ENCODE measurements around the gene SGK1.
"Not testable (repeated sequence)": the region's sequence is repeated elsewhere in the genome, so short reads cannot be mapped to it uniquely, and the experiment has no call there.

Gene SGK1

GRCh38 chr6:134217105-134217797 is 100.7 kb downstream of the SGK1 start:
- DNase-seq: no peak

DNA sequence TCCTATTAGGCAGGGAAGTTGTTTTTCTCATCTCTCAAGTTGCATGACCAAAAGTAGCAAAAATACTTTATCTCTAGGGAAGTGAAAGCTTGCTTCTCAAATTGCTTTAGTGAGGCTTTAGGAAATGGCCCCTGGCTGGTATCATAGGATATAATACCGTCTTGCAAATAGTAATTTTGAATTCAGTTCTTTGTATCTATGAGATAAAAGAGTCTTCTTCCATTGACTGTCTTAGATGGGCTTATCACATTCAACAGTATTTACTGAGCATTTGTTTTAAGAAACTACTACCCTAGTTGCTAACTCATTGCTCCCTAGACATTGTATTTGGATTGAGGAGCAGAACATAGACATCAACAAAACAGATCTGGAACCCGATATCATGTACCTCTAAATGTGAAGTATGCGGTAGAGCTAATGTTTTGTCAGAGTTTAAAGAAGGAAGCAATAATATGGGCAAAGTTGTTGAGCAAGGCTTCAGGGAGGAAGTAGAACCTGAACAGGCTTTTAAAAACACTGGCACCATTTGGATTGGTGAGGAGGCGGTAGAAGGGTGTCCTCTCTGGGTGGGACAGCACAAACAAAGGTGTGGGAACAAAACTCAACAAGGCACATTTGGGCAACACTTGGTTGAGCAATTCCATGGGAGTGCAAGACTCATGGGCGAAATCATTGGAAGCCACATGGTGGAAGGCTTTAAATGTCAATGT is 101.5 kb downstream of the SGK1 start:
- no peak for DNase-seq

GRCh38 chr6:134213410-134213809 is 104.5 kb downstream of the SGK1 start:
- not testable (repeated sequence) for DNase-seq

- no peak for DNase-seq
These were observed 106.6 kb downstream of the SGK1 start for GRCh38 chr6:134211297-134211696.

DNA sequence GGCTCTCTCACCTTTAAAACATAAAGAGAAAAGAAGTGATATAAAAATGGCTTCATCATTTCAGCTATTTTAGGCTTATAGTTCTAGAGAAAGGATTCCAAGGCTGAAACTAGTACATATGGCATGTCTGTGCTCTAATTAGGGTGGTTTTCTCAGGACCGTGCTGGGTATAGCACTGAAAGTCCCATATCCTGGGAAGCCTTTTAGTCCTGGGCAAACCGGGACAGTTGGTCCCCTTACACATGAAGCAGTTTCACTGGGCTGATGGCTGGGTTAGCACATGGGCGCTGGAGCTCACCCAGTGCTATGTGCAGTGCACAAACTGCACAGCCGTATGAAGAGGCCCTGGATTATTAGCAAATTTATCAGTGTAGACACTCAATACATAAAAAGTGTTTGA is 110.5 kb downstream of the SGK1 start:
- DNase-seq: no peak

DNA sequence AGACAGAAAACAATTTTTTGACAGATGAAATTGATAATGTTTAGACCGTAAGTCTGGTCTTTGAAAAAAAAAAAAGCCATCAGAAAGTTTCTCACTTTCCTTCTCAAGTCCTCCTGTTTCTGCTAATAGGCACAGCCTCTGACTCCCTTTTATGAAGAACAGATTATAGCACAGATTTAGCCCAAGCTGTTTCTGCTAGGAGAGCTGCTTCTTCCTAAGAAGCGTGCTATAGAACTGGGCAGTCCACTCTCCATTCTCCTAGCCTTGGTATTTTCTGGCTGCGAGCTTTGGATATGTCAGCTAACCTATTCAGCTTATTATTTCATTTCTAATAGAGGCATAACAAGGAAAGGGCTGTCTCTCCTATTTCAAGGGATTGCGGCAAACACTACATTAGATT is 112.5 kb downstream of the SGK1 start:
- no peak for DNase-seq

GRCh38 chr6:134204759-134205158 is 113.2 kb downstream of the SGK1 start:
- DNase-seq: not testable (repeated sequence)

DNA sequence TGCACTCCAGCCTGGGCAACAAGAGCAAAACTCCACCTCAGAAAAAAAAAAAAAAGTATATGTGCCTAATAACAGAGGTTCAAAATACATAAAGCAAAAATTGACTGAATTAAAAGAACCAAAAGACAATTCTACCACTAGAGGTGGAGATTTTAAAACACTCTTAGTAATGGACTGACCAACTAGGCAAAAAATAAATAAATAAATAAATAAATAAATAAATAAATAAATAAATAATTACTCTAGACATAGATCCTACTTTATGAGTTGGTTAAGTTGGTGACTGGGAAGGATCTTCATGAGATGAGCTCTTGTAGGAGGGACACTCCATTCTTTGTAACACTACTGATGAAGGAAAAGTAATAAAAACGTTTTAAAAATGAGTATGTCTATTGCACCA is 113.9 kb downstream of the SGK1 start:
- no peak for DNase-seq

GRCh38 chr6:134201716-134202115 is 116.2 kb downstream of the SGK1 start:
- DNase-seq: no peak

DNA sequence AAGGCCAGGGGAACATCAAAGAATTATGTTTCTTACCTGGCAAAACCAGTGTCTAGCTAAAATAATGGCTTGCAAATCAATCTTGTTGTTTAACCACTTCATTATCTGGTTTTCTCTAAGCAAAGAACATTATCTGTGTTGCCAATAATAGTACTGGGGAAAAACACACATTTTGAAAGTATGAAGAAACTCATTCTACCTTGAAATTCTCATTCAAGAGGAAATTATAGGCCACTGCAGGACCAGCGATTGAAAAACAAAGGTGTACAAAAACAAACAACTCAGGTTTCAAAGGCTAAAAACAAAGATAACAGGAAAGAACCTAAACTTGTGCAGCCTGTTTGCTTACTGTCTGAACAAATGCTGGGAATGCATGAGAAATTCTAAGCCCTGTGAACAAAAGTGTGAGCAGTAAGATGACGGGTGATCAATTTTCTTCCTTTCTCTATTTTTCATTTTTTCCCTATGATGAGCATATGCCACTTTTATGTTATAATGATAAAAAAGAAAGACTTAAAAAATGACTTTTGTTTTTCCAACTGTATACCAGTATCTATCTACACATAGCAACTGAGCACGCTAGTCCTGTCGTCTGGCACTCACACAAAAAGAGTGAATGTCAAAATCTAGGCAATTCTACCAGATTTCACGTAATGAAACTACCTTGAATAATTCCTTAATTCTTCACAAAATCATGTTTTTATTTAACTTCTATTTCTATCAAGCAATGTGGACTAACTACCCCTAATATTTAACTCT is 117.9 kb downstream of the SGK1 start:
- peak in 2 of 3 experiments; percentile 32 to 74 for DNase-seq

DNA sequence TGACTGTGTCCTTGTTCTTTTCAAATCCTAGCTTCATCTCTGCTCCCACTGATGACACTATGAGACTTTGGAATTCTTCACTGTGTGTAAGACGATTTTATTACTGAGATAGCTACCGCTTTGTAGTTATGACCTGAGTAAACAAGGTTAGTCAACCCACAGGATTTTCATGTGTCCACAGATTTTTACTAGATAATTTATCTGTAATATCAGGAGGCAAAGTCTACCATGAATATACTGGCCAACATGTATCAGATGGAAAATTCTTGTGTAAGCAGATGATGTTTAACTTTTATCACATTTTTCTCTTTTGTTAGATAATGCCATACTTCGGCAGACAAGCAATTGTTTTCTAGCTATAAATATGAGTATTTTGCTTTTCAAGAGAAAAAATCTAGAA is 119.8 kb downstream of the SGK1 start:
- DNase-seq: no peak

- DNase-seq: not testable (repeated sequence)
These were observed 120.2 kb downstream of the SGK1 start for GRCh38 chr6:134197685-134198084.

DNA sequence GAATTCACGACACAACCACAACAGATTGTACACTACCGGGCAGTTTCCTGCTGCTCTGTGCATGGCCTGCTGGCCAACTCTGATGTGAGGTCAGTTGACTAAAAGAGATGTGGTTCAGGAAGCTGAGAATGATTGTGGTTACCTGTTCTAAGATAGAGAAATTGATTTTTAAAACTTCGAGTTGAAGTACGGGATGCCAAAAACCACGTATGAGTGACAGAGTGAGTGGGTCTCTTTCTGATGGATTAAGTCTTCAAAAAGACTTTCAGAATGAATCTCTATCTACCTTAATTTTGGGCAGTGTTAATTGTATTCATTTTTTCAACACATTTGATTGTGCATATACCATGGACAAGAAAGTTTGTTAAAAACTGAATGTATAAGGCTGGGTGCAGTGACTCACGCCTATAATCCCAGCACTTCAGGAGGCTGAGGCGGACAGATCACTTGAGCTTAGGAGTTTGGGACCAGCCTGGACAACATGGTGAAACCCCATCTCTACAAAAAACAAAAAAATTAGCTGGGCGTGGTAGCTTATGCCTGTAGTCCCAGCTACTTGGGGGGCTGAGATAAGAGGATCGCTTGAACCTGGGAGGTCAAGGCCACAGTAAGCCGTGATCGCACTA is 121.2 kb downstream of the SGK1 start:
- DNase-seq: no peak

- DNase-seq: no peak
These were observed 121.9 kb downstream of the SGK1 start for GRCh38 chr6:134195985-134196384.

GRCh38 chr6:134195164-134195906 is 122.6 kb downstream of the SGK1 start:
- DNase-seq: no peak

DNA sequence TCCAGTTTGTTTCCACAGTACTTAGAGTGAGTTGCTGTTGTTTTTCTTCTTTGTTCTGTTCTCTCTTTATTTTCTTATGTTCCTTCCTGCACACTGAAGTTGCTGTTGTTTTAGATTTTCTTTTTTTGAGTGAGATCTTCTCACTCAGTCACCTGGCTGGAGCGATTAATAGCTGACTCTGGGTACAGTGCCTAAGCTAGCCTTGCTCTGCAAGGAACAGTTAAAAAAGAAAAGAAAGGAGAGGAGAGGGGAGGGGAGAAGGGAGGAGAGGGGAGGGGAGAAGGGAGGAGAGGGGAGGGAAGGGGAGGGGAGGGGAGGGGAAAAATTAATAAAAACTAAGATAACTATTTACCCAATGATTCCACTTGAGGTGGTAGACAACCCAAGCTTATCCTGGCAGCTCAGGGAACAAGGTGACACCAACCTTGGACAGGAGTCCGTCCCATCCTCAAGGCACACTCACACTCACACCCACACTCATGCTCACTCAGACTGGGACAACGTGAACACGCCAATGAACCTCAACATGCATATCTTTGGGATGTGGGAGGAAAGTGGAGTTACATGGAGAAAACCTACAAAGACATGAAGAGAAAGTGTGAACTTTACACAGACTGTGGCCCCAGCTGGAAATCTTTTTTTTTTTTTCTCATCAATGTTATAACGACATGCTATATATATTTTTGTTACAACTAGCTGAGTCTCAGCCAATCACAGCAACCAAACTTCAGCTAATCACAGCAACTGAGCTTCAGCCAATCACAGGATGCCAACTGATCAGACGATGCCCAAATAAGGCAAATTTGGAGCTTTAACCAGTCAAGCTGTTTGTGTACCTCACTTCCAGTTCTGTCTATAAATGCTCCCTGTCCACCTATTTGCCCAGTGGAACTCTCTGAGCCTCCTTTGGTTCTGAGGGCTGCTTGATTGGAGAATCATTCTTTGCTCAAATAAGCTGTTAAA is 124.1 kb downstream of the SGK1 start:
- no peak for DNase-seq

GRCh38 chr6:134192609-134193008 is 125.3 kb downstream of the SGK1 start:
- DNase-seq: not testable (repeated sequence)

DNA sequence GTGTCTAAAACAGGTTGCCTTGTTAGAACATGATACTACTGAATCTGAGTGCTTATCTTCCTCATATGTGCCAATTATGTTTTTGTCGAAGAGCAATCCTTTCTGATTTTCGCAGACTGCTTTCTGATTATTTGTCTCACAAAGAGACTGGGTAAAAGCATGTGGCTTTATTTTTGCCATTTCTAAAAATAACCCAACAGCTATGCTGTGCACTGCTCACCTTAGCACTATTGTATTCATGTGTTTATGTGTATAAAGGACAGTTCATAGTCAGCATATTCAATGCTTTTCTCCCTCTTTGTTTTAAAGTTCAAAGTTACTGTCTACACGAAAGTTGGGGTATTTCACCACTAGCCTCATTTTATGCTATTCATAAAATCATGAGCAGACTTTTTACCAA is 127.0 kb downstream of the SGK1 start:
- DNase-seq: no peak

DNA sequence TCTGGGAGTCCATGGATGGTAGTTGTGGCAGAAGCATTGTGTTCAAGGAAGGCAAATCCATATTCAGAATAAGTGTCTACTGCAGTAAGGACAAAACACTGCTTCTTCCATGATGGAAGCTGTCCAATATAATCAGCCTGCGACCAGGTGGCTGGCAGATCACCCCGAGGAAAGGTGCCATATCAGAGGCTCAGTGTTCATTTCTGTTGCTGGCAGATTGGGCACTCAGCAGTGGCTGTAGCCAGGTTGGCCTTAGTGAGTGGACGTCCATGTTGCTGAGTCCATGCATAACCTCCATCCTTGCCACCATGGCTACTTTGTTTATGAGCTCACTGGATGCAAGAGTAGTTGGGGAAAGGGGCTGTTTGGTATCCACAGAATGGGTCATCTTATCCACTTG is 130.2 kb downstream of the SGK1 start:
- DNase-seq: no peak

DNA sequence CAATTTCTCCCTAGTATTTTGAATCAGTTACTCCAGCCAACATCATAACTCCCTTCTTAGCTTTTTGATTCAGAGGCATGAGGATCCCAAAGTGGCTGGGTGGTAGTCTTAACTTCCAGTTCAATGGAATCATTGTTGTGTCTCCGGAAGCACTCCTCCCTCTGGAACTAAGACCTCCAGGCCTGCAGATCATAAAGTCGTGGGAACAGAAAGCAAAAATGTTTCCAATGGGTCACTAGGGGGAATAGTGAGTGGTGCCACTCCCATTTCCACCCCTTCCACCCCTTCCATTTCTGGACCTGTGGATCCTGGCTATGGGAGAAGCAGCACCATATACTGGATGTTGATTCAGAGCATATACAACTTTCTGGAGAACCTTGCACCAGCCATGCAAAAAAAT is 130.8 kb downstream of the SGK1 start:
- no peak for DNase-seq

GRCh38 chr6:134186355-134186754 is 131.6 kb downstream of the SGK1 start:
- DNase-seq: no peak

All from NCI-H1417 (cell line).